ENCODE measurements around the gene ACTRT2.

ACTRT2 gene

DNA sequence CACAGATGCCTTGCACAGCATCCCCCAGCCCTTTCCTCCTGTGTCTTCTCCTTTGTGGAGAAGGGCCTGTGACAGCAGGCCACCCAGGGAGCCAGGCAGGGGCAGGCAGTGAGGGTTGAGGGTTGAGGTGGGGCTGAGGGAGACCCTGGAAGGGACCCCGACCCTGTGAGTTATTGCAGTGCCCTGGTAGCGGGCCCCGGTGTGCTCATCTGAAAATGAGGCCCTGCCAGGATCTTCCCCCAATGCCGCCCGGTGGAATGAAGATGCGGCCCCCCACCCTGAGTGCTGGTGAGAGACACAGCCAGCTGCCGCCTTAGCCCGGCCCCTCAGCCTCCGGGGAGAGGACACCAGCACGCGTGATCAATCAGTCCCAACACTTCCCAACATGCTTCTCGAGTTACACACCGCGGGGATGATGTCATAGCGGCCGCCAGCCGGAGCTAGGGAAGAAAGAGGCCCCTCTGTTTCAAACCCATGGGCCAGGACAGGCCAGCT, 36.2 kb upstream of the ACTRT2 start:
- TF ChIP-seq GLIS3 (CRISPR knock-in tag; IDR thresholded peaks at IDR 0.05), result no peak
- TF ChIP-seq ESRRG (CRISPR knock-in tag; IDR thresholded peaks at IDR 0.05), result no peak
- no peak for TF ChIP-seq TOX (CRISPR knock-in tag; IDR thresholded peaks at IDR 0.05; ENCODE audit: borderline replicate concordance)
- no peak for TF ChIP-seq ZNF565 (CRISPR knock-in tag; conservative IDR thresholded peaks at IDR 0.05; ENCODE audit: low read depth)
- no peak for TF ChIP-seq ZC3H10 (CRISPR knock-in tag; IDR thresholded peaks at IDR 0.05)
- TF ChIP-seq, protein P1, sequence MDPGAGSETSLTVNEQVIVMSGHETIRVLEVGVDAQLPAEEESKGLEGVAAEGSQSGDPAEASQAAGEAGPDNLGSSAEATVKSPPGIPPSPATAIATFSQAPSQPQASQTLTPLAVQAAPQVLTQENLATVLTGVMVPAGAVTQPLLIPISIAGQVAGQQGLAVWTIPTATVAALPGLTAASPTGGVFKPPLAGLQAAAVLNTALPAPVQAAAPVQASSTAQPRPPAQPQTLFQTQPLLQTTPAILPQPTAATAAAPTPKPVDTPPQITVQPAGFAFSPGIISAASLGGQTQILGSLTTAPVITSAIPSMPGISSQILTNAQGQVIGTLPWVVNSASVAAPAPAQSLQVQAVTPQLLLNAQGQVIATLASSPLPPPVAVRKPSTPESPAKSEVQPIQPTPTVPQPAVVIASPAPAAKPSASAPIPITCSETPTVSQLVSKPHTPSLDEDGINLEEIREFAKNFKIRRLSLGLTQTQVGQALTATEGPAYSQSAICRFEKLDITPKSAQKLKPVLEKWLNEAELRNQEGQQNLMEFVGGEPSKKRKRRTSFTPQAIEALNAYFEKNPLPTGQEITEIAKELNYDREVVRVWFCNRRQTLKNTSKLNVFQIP (CRISPR knock-in tag; IDR thresholded peaks at IDR 0.05; ENCODE audit: borderline replicate concordance, low read depth), result no peak
- no peak for TF ChIP-seq ISL1 (CRISPR knock-in tag; IDR thresholded peaks at IDR 0.05)
- TF ChIP-seq BACH2 (CRISPR knock-in tag; IDR thresholded peaks at IDR 0.05; ENCODE audit: borderline replicate concordance), result no peak
- no peak for TF ChIP-seq SNAI2 (CRISPR knock-in tag; IDR thresholded peaks at IDR 0.05)
- no peak for TF ChIP-seq CSDC2 (CRISPR knock-in tag; IDR thresholded peaks at IDR 0.05)
- no peak for TF ChIP-seq ZFP3 (CRISPR knock-in tag; IDR thresholded peaks at IDR 0.05)
- TF ChIP-seq, protein P2, sequence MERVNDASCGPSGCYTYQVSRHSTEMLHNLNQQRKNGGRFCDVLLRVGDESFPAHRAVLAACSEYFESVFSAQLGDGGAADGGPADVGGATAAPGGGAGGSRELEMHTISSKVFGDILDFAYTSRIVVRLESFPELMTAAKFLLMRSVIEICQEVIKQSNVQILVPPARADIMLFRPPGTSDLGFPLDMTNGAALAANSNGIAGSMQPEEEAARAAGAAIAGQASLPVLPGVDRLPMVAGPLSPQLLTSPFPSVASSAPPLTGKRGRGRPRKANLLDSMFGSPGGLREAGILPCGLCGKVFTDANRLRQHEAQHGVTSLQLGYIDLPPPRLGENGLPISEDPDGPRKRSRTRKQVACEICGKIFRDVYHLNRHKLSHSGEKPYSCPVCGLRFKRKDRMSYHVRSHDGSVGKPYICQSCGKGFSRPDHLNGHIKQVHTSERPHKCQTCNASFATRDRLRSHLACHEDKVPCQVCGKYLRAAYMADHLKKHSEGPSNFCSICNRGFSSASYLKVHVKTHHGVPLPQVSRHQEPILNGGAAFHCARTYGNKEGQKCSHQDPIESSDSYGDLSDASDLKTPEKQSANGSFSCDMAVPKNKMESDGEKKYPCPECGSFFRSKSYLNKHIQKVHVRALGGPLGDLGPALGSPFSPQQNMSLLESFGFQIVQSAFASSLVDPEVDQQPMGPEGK (CRISPR knock-in tag; IDR thresholded peaks at IDR 0.05; ENCODE audit: borderline replicate concordance), result no peak
- ATAC-seq, result no peak

DNA sequence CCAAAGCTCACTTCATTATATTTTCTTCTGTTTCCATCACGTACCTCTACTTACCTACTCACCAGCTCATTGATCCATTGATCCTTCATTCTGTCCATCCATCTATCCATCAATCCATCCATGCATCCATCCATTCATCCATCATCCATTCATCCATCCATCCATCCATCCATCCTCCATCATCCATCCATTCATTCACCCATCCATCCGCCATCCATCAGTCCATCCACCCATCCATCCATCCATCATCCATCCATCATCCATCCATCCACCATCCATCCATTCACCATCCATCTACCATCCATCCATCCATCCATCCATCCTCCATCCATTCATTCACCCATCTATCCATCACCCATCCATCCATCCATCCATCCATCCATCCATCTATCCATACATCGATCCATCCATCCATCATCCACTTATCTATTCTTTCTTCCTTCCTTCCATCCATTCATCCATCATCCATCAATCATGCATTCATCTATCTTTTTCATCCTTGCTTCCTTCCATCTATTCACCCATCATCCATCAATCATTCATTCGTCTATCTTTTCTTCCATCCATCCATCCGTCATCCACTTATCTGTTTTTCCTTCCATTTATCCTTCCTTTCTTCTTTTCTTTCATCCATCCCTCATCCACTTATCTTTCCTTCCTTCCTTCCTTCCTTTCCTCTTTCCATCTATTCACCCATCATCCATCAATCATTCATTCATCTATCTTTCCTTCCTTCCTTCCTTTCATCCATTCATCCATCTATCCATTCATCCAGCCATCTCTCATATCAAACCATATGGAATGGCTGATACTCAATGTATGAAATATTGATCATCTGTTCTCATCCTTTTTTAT, 35.3 kb upstream of the ACTRT2 start:
- TF ChIP-seq SNAI2 (CRISPR knock-in tag; IDR thresholded peaks at IDR 0.05) (no peak), RARB (CRISPR knock-in tag; IDR thresholded peaks at IDR 0.05) (no peak), ARNTL (CRISPR knock-in tag; IDR thresholded peaks at IDR 0.05; ENCODE audit: borderline replicate concordance, low read depth) (no peak), BACH2 (CRISPR knock-in tag; IDR thresholded peaks at IDR 0.05; ENCODE audit: borderline replicate concordance) (no peak), ISL1 (CRISPR knock-in tag; IDR thresholded peaks at IDR 0.05) (no peak), ZNF70 (CRISPR knock-in tag; IDR thresholded peaks at IDR 0.05) (no peak), TSHZ2 (CRISPR knock-in tag; IDR thresholded peaks at IDR 0.05) (no peak), CSDC2 (CRISPR knock-in tag; IDR thresholded peaks at IDR 0.05) (no peak), TCF4 (CRISPR knock-in tag; IDR thresholded peaks at IDR 0.05; ENCODE audit: borderline replicate concordance) (no peak), ESRRG (CRISPR knock-in tag; IDR thresholded peaks at IDR 0.05) (no peak)
- TF ChIP-seq, protein P1 (CRISPR knock-in tag; IDR thresholded peaks at IDR 0.05; ENCODE audit: borderline replicate concordance, low read depth), result no peak
- TF ChIP-seq, protein P3, sequence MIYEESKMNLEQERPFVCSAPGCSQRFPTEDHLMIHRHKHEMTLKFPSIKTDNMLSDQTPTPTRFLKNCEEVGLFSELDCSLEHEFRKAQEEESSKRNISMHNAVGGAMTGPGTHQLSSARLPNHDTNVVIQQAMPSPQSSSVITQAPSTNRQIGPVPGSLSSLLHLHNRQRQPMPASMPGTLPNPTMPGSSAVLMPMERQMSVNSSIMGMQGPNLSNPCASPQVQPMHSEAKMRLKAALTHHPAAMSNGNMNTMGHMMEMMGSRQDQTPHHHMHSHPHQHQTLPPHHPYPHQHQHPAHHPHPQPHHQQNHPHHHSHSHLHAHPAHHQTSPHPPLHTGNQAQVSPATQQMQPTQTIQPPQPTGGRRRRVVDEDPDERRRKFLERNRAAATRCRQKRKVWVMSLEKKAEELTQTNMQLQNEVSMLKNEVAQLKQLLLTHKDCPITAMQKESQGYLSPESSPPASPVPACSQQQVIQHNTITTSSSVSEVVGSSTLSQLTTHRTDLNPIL (CRISPR knock-in tag; IDR thresholded peaks at IDR 0.05; ENCODE audit: low read depth), result no peak
- TF ChIP-seq, protein P2 (CRISPR knock-in tag; IDR thresholded peaks at IDR 0.05; ENCODE audit: borderline replicate concordance), result no peak
- no peak for ATAC-seq

Data from SK-N-SH treated with all-trans-retinoic acid at 6 μM for 48 hours (cell line).